ENCODE measurements around the gene MTCL1.

The MTCL1 gene

DNA sequence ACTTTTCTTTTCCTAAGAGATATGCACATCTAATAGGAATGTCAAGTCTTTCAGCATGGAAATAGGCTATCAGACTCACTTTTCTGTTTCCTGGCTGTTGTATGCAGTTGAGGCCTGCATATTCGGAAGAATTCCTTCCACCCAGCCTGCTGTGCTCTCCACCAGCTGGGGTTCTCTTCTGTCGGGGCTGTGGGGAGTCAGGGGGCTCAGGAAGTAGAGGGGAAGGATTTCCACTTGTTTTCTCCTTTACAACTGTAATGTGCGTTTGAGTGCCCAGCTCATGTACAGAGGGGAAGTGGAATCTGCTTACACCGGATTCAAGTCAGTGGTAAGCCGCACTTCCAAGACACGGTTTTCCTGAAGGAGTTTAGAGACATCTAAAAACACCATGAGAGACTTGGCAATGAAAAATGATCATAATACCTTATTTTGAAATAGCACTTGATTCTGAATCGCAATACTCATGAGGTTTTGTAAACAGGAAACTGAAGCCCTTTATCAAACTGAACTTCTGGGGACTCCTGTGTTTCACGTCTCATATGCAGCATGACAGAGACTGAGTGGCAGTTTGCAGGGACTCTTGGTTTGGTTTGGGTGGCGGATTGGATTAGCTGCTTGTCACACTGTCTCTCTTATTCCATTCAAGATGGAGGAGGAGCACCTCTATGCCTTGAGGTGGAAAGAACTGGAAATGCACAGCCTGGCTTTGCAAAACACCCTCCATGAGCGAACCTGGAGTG, 90.4 kb downstream of the MTCL1 start:
- no peak for DNase-seq

DNA sequence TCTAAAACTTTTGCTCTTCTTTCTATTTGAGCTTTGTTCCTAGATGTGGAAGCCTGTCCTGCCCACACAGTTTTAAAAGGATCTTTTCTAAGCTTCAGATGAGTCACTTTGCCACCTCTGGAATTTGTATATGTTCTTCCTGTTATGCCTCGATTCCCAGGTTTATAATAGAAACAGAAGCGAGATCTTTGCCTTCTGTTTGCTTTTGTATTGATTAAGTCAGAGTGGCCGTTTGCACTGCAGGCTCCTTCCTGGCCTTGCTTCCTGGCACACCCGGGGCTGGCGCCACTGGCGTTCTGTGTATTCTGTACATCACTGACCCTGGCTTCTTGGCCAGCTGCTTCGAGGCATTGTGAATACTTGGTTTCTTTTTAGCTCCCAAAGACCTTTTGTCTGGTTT, 91.8 kb downstream of the MTCL1 start:
- no peak for DNase-seq

DNA sequence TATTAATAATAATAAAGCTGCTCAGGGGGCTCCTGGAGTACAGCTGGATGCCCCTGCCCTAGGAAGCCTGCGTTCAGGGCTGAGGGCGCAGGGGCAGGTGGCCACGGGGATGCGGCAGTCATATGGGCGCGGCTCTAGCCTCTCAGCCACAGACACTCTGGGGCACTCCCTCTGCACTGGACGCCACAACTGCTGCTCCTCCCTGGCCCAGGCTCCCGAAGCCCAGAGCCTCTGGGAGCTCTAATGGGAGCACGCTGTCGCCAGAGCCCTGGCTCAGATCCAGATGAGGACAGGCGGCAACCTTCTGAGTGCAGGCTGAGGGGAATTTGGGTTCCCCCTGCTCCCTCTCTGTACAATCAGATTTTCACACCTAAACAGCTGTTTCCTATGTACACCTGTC, 93.6 kb downstream of the MTCL1 start:
- no peak for DNase-seq

GRCh38 chr18:8799596-8800441, 94.5 kb downstream of the MTCL1 start:
- no peak for DNase-seq

- no peak for DNase-seq
These were observed 95.1 kb downstream of the MTCL1 start for GRCh38 chr18:8800445-8800844.

GRCh38 chr18:8800876-8801262, 95.5 kb downstream of the MTCL1 start:
- DNase-seq, result no peak

DNA sequence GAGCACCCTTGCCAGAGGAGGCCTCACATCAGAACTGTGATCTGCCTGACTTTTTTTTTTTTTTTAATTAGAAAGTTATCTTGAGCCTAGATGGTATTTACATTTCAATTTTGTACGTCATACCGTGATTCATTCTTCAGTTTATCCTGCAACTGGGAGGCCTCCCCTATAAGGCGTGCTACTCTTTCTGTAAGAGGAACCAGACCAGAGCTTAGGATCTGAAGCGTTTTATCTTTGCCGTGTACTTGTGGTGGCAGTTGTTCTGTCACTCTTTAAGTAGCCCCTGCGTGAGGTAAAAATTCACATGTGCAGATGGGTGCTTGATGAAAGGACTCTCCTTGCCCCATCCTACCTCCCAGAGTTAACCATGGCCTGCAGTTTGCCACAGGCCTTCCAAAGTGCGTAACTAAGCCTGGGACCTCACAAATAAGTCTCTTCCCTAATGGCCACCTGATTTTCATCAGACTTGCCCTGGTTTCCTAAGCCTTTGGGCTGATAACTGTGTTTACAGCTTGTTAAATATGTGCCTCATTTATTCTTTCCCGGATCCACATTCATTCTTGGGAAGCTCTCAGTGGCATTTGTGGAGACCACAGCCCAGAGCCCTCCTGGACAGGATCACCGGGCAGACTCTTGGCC, 96.0 kb downstream of the MTCL1 start:
- DNase-seq, result no peak

- no peak for DNase-seq
These were observed 96.8 kb downstream of the MTCL1 start for GRCh38 chr18:8802017-8802672.

- DNase-seq, result no peak
These were observed 97.9 kb downstream of the MTCL1 start for GRCh38 chr18:8803063-8803795.

DNA sequence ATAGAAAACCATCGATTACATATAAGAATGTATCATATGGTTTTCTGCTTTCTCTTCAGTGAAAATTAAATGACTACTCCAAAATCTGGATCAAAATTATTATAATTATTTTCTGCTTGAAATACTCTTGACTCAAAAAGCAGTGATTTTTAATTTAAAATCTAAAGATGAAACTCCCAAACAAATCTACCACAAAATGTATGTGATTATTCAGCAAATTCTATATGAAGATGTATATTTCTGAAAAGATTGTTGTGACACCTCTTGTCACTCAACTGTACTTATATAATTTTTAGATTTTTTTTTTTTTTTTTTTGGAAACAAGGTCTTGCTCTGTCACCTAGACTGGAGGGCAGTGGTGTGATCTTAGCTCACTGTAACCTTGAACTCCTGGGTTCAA, 98.6 kb downstream of the MTCL1 start:
- no peak for DNase-seq

DNA sequence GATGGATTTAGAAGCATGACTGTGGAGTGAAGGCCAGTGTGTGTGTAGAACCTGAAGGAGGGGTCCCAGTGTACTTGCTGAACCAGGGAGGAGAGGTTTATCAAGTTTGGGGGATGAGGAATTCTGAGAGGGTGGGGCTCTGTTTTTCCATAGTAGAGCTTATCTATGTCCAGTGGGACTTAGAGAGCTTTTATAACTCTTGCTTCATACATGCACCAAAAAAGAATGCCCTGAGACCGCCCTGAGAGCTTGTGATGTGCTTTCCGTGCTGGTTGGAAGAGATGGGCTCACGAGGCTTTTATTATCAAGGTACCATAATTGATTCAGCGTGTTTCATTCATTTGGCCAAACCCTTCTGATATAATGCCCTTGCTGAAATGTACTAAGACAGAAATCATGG, 100.2 kb downstream of the MTCL1 start:
- DNase-seq, result no peak

GRCh38 chr18:8806100-8806797, 100.9 kb downstream of the MTCL1 start:
- DNase-seq, result no peak

- DNase-seq, result no peak
These were observed 101.6 kb downstream of the MTCL1 start for GRCh38 chr18:8806798-8807487.

DNA sequence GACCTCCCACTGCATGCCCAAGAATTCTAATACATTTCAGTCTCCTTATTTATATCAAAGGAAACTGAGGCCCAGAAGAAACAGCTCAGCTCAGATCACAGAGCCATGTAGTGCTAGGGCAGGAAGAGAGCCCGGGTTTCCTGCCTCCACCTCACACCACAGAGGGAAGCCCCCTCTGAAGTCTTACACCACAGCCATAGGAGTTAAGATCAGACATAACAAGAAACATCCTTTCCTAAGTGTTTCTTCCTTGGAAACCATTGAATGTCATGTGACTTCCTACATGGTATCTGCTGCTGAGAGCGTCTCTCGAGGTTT, 102.1 kb downstream of the MTCL1 start:
- no peak for DNase-seq

DNA sequence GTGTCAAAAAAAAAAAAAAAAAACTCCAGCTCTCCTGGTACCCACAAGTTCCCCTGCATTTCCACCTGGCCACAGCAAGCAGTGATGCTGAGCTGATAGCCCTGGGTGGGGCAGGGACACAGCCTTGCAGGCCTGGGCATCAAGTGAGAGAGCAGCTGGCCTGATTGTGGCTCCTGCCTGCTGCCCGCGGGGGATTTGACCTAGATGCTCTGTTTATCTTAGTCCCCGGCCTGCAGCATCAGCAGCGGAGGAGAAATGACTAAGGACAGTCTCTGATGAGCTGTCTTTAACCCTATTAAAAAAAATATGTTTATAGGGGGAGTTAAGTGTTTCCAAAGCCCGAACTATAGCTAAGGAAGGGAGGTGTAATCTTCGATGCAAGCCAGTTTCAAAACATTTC, 102.6 kb downstream of the MTCL1 start:
- no peak for DNase-seq

GRCh38 chr18:8809514-8809913, 104.2 kb downstream of the MTCL1 start:
- DNase-seq, result no peak

DNA sequence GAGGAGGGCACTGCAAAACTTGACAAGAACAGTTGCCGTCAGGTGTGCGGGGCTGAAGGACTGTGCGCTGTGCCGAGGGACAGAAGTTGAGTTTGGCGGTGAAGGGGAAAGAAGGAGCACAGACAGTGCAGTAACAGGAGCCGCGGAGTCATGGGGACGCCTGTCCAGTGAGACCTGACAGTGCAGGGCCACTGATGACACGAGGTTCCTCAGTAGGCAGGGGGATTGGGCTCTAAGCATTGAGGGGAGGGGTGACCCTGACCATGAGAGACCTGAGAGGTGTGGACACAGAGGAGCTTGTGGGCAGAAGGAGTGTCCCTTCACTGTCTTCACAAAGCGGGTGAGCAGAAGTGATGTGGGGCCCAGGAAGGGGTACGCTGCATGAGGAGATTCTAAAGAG, 104.8 kb downstream of the MTCL1 start:
- no peak for DNase-seq

- no peak for DNase-seq
These were observed 105.8 kb downstream of the MTCL1 start for GRCh38 chr18:8811115-8811514.

DNA sequence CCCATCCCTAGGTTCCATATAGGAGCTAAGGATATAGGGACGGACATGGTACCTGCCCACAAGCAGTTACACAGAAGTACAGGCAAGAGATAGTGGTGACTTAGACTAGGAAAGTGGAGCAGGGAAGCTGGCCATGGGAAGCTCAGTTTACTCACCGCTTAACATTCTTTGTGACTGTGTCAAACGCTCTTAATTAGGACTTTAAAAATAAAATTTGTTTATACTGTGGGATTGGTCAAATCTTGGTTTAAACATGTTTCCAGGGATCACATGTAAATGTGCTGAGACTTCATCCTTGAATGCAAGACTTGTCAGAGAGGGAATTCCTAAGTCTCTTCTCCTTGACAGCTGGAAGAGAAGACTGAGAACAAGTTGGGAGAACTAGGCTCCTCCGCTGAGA, 107.3 kb downstream of the MTCL1 start:
- DNase-seq, result no peak

- no peak for DNase-seq
These were observed 108.3 kb downstream of the MTCL1 start for GRCh38 chr18:8813611-8814010.

GRCh38 chr18:8814206-8814605, 108.8 kb downstream of the MTCL1 start:
- DNase-seq, result no peak

DNA sequence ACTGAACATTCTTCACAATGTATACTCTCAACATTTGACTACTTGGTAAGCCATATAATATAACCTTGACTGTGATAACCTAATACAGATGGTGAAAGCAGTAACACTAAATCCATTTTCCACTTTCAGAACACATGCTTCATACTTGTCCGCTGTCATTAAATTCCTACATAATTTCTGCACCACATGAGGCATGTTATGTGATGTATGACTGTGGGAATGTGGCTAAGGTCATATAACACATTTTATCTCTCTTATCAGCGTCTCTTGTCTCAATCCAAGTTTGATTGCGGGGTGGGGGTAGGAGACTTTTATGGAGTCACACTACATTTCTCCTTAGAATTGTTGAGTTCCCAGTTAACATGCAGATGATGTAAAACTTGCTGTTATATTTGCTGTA, 110.9 kb downstream of the MTCL1 start:
- DNase-seq, result no peak

Measured in CD4-positive, alpha-beta T cell treated with Interleukin-1 beta for 1 hour (primary cell).